Stimulated activated memory B cell treated with anti-CD40 and anti-IgM and Interleukin-4, amounts not matched to agents 10 μg/mL and 1 μg/mL and 100 μg/mL, for 72 hours (primary cell): ENCODE measurements around the gene CRB2.

Experiments used
- ATAC-seq: fragments of 150-1000 bp; cut with Tn5 transposase; 2 replicates; pipeline ENCODE4 v1.10.0; 2021
- H3K27ac Mint-ChIP-seq: one replicate; pipeline ENCODE4 v1.8.0; 2022; ENCODE audit warnings: mild to moderate bottlenecking, mixed read lengths
- H3K27me3 Mint-ChIP-seq: one replicate; pipeline ENCODE4 v1.8.0; 2022; ENCODE audit warnings: mixed read lengths
- H3K36me3 Mint-ChIP-seq: one replicate; pipeline ENCODE4 v1.8.0; 2022; ENCODE audit warnings: mixed read lengths
- H3K4me1 Mint-ChIP-seq: one replicate; pipeline ENCODE4 v1.8.0; 2022; ENCODE audit warnings: mixed read lengths
- H3K4me3 Mint-ChIP-seq: one replicate; pipeline ENCODE4 v1.8.0; 2022; ENCODE audit warnings: mild to moderate bottlenecking, moderate library complexity, mixed read lengths
- H3K9me3 Mint-ChIP-seq: one replicate; pipeline ENCODE4 v1.8.0; 2022; ENCODE audit warnings: mixed read lengths

The CRB2 gene

GRCh38 chr9:123373946-123374345, 17.9 kb downstream of the CRB2 start:
- no peak for ATAC-seq
- Mint-ChIP-seq H3K4me3 (no peak overlapping the region), H3K27ac (no peak overlapping the region), H3K27me3 (peaks cover 55% of the 10 kb centered on the region), H3K36me3 (peaks cover 63% of the 10 kb centered on the region), H3K4me1 (peaks cover 30% of the 10 kb centered on the region), H3K9me3 (no peaks in the 10 kb centered on the region)

- Mint-ChIP-seq H3K27ac (no peak overlapping the region), H3K36me3 (peaks cover 49% of the 10 kb centered on the region), H3K9me3 (no peaks in the 10 kb centered on the region), H3K4me3 (no peak overlapping the region), H3K27me3 (peaks cover 44% of the 10 kb centered on the region), H3K4me1 (peaks cover 30% of the 10 kb centered on the region)
- ATAC-seq, result no peak
Measured at GRCh38 chr9:123375469-123376132, 19.6 kb downstream of the CRB2 start.

DNA sequence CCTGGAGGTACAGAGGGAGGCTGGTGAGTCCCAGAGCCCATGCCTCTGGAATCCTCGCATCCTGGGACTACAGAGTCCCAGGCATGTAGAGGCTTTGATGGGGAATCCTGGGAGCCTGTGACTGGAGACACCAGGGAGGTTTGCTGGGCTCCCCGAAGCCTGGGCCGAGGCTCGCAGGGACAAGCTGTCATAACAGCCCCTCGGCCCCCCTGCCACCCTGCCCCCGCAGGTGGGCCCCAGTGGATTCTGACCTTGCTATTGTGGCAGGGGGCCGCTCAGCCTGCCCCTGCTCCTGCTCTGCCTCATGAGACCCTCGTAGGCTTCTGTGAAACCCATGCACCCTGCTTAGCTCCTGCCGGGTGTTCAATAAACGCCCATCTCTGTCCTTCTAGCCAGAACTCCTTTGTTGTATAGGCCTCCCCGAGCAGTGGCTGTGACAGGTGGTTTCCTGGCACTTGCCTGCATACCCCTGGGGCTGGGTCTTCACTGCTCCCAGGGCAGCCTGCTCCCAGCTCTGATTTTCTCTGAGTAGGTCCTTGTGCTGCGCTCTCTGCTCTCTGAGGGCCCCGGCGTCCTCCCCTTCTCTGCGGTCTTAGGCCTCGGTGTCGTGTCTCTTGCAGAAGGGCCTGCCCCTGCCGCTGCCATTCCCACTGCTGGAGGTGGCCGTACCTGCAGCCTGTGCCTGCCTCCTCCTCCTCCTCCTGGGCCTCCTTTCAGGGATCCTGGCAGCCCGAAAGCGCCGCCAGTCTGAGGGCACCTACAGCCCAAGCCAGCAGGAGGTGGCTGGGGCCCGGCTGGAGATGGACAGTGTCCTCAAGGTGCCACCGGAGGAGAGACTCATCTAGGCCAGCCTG, 20.4 kb downstream of the CRB2 start:
- H3K27ac Mint-ChIP-seq, result no peak overlapping the region
- peaks cover 46% of the 10 kb centered on the region for H3K36me3 Mint-ChIP-seq
- H3K4me1 Mint-ChIP-seq, result peaks cover 30% of the 10 kb centered on the region
- no peak for ATAC-seq
- H3K4me3 Mint-ChIP-seq, result no peak overlapping the region
- no peaks in the 10 kb centered on the region for H3K9me3 Mint-ChIP-seq
- peaks cover 36% of the 10 kb centered on the region for H3K27me3 Mint-ChIP-seq

GRCh38 chr9:123377211-123377971, 21.4 kb downstream of the CRB2 start:
- no peak overlapping the region for H3K4me3 Mint-ChIP-seq
- H3K4me1 Mint-ChIP-seq, result peaks cover 21% of the 10 kb centered on the region
- peaks cover 37% of the 10 kb centered on the region for H3K36me3 Mint-ChIP-seq
- H3K9me3 Mint-ChIP-seq, result no peaks in the 10 kb centered on the region
- H3K27me3 Mint-ChIP-seq, result peaks cover 26% of the 10 kb centered on the region
- no peak for ATAC-seq
- no peak overlapping the region for H3K27ac Mint-ChIP-seq

- Mint-ChIP-seq H3K27me3 (peaks cover 20% of the 10 kb centered on the region), H3K9me3 (no peaks in the 10 kb centered on the region), H3K36me3 (peaks cover 31% of the 10 kb centered on the region), H3K4me3 (no peak overlapping the region), H3K27ac (no peak overlapping the region), H3K4me1 (peaks cover 15% of the 10 kb centered on the region)
- no peak for ATAC-seq
Measured at GRCh38 chr9:123378025-123378424, 22.0 kb downstream of the CRB2 start.

DNA sequence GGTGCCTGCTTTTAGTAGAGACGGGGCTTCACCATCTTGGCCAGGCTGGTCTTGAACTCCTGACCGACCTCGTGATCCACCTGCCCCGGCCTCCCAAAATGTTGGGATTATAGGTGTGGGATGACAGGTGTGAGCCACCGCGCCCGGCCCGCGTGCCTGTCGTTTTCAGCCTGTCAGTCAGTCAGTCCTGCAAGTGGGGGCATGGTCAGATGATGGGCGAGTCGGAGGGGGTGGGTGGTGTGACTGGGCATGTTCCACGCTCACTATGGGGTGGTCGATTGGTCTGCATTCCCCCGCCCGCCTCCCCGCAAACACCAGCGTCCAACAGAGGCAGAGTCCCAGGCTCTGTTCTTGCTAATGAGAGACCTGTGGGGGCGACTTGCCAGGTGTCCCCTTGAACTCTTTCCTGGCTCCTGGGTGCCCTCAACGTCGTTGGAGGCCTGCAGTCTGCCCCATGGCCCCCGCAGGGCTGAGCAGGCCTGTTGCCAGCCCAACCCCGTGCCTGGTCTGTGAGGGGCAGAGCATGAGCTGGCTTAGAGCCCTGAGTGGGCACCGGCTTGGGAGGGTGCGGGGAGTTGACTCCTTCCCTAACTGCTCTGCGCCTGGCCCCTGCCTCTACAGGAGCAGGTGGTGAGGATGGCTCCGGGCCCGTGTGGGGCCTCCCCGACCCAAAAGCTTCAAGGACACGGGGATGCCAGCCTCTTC, 23.1 kb downstream of the CRB2 start:
- H3K4me1 Mint-ChIP-seq, result peaks cover 13% of the 10 kb centered on the region
- H3K9me3 Mint-ChIP-seq, result no peaks in the 10 kb centered on the region
- H3K4me3 Mint-ChIP-seq, result no peak overlapping the region
- peaks cover 29% of the 10 kb centered on the region for H3K36me3 Mint-ChIP-seq
- H3K27me3 Mint-ChIP-seq, result peaks cover 14% of the 10 kb centered on the region
- H3K27ac Mint-ChIP-seq, result no peak overlapping the region
- peak; percentile 2 for ATAC-seq

DNA sequence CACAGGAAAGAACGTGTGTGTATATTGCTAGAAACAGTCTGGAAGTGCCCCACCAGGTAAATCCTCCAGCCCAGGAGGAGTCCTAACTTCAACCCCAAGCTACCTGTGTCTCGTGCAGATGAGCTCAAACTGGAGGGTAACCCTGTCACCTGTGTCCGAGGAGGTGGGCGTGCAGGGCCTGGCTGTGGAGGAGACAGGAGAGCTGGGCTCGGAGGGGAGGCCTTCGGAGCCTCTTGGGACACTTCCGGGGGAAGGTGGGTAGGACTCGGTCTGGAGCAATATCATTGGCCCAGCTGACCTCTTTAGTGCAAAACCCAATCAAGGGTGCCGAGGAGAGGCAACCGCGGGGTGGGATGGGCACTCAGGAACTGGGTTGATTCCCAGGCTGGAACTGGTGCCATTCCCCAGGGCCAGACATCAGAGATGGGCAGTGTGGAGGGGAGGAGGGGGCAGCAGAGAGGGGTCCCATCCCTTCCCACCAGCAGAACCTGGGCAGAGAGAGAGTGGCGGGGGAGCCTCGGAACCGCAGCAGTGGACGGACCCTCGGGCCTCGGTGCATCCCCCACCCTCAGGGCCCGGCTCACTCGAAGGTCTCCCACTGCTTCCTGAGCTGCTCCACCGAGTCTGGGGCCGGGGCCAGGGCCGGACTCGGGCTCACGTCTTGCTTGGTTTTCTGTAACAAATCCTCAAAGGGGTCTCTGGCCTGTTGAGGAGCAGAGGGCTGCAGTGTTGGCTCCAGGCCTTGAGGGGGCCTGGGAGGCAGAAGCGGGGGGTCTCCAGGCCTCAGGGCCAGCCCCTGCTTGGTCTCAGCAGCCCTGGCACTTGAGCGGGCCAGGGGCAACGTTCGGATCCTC, 25.1 kb downstream of the CRB2 start:
- H3K27ac Mint-ChIP-seq, result no peak overlapping the region
- H3K36me3 Mint-ChIP-seq, result peaks cover 18% of the 10 kb centered on the region
- no peaks in the 10 kb centered on the region for H3K27me3 Mint-ChIP-seq
- H3K4me1 Mint-ChIP-seq, result no peaks in the 10 kb centered on the region
- no peak for ATAC-seq
- H3K9me3 Mint-ChIP-seq, result no peaks in the 10 kb centered on the region
- H3K4me3 Mint-ChIP-seq, result no peak overlapping the region

GRCh38 chr9:123382653-123383511, 26.9 kb downstream of the CRB2 start:
- Mint-ChIP-seq H3K27me3 (no peaks in the 10 kb centered on the region), H3K27ac (no peak overlapping the region), H3K9me3 (no peaks in the 10 kb centered on the region), H3K4me1 (no peaks in the 10 kb centered on the region), H3K36me3 (peaks cover 12% of the 10 kb centered on the region), H3K4me3 (no peak overlapping the region)
- no peak for ATAC-seq

DNA sequence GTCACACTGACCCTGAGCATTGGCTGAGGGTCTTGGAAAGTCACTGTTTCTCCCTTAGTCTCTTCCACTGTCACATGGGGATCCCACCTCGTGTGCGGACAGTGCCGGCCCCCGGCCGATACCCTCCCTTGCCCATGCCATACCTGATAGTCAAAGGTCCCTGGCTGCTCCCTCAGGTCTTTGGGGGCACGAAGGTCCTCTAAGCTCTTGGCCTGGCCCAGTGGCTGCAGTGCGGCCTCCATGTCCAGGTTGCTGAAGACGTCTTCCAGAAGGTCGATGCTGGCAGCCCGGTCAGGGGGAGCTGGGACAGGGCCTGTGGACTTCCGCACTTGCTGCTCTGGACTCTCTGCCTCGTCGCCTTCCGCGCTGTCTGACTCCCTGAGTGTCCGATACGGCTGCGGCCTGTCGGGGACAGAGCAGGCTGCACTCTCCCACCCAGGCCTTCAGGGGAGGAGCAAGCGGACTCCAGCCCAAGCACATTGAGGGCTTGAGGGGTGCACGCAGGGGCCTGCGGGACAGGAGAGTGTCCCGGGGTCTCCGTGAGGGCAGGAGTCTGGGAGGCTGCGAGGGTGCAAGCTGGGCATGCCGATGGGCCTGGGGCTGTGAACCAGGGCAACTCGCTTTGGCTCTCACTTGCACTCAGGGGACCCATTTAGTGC, 27.6 kb downstream of the CRB2 start:
- Mint-ChIP-seq H3K9me3 (no peaks in the 10 kb centered on the region), H3K27me3 (no peaks in the 10 kb centered on the region), H3K27ac (no peak overlapping the region), H3K36me3 (peaks cover 6% of the 10 kb centered on the region), H3K4me3 (no peak overlapping the region), H3K4me1 (no peaks in the 10 kb centered on the region)
- no peak for ATAC-seq

DNA sequence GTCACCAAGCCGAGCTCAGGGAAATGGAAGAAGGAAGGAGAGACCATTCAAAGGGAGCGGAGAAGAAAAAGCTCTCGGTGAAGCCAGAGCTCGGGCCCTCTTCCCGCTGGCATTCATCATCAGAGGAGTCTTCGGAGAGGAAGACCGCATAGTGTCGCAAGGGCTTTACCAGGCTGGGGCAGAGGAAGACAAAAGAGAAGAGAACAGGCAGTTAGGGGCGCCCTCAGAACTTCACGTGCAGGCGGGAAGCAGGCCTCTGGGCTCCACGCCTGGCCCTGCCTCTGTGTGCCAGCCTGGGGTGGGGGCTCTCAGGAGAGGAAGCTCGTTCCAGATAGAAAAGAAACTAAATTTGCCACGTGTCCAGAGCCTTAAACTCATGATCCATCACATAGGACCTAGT, 31.7 kb downstream of the CRB2 start:
- no peaks in the 10 kb centered on the region for H3K4me1 Mint-ChIP-seq
- no peak for ATAC-seq
- H3K36me3 Mint-ChIP-seq, result no peaks in the 10 kb centered on the region
- H3K27me3 Mint-ChIP-seq, result no peaks in the 10 kb centered on the region
- no peak overlapping the region for H3K4me3 Mint-ChIP-seq
- H3K9me3 Mint-ChIP-seq, result peaks cover under 1% of the 10 kb centered on the region
- no peak overlapping the region for H3K27ac Mint-ChIP-seq

DNA sequence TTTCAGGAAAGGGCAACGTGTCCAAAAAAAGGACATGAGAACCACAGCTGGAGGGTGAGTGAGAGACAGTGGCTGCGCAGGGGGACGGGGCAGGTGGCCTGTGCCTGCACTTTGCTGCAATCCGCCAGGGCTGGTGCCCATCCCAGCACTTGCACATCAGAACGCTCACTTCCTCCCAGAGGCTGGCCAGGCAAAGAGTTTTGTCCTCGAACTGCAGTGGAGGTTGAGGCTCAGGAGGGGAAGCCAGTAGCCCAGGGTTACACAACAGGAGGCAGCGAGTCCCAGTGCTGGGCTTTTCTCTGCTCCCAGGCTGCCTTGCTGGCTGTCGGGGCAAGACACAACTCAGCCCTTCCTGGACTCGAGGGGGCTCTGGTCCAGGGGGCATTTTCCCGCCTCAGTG, 33.1 kb downstream of the CRB2 start:
- ATAC-seq, result no peak
- Mint-ChIP-seq H3K27ac (no peak overlapping the region), H3K27me3 (no peaks in the 10 kb centered on the region), H3K4me1 (no peaks in the 10 kb centered on the region), H3K36me3 (no peaks in the 10 kb centered on the region), H3K4me3 (no peak overlapping the region), H3K9me3 (peaks cover 3% of the 10 kb centered on the region)

DNA sequence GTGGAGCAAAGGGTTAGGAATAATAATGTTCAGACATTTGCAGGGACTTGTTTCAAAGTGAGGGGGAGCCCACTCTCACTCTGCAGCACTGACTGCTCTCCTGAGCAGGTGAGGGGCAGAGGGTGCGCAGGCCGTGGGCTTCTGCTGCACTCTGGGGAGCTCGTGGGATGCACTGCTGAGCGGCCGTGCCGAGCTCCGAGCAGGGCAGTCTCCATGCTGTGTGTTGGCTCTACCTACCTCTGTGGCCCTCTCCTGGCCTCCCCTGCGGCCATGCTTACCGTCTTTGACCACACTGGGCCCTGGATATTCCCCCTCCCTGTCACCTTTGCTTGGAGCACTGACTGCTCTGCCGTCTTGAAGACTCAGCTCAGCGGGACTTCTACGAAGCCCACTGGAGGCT, 33.7 kb downstream of the CRB2 start:
- H3K27me3 Mint-ChIP-seq, result no peaks in the 10 kb centered on the region
- H3K27ac Mint-ChIP-seq, result no peak overlapping the region
- no peak overlapping the region for H3K4me3 Mint-ChIP-seq
- peaks cover 3% of the 10 kb centered on the region for H3K9me3 Mint-ChIP-seq
- H3K4me1 Mint-ChIP-seq, result no peaks in the 10 kb centered on the region
- H3K36me3 Mint-ChIP-seq, result no peaks in the 10 kb centered on the region
- ATAC-seq, result no peak
